Endothelial cell of hepatic sinusoid (primary cell): ENCODE results near the gene MXD3.

ENCODE experiments used
- in situ Hi-C: cut with HindIII; loops from 2 replicates; pipeline ENCODE4 v1.10.0; 2017; ENCODE audit warnings: low sequenced_read_pairs

The MXD3 gene

GRCh38 chr5:177306674-177307543, 4.8 kb downstream of the MXD3 start:
- in situ Hi-C loops, result loop anchor here (25.0 kb wide), 1 partner anchor 195 kb away; no protein-coding TSS in a partner anchor

- in situ Hi-C loops, result loop anchor here (25.0 kb wide), 1 partner anchor 194 kb away; no protein-coding TSS in a partner anchor
These were observed 5.5 kb downstream of the MXD3 start for GRCh38 chr5:177306103-177306640.

- in situ Hi-C loops, result loop anchor here (25.0 kb wide), 1 partner anchor 192 kb away; no protein-coding TSS in a partner anchor
These were observed 7.1 kb downstream of the MXD3 start for GRCh38 chr5:177304392-177305119.

- in situ Hi-C loops, result loop anchor here (25.0 kb wide), 1 partner anchor 192 kb away; no protein-coding TSS in a partner anchor
These were observed 7.7 kb downstream of the MXD3 start for GRCh38 chr5:177303925-177304391.

GRCh38 chr5:177303121-177303924, 8.4 kb downstream of the MXD3 start, which contains the start of the genes PRELID1 and RAB24:
Gene PRELID1, plus strand, starts transcription at chr5:177303799. Its CDS starts 187 bp downstream, at chr5:177303986.
Gene RAB24, minus strand, starts transcription at chr5:177303719. Its CDS starts 431 bp downstream, at chr5:177303288.
- in situ Hi-C loops, result loop anchor here (25.0 kb wide), 1 partner anchor 191 kb away; no protein-coding TSS in a partner anchor

GRCh38 chr5:177302354-177303110, 9.2 kb downstream of the MXD3 start:
- in situ Hi-C loops, result loop anchor here (25.0 kb wide), 1 partner anchor 190 kb away; no protein-coding TSS in a partner anchor

GRCh38 chr5:177301503-177302165, 10.1 kb downstream of the MXD3 start:
- in situ Hi-C loops, result loop anchor here (25.0 kb wide), 1 partner anchor 189 kb away; no protein-coding TSS in a partner anchor

- in situ Hi-C loops, result loop anchor here (25.0 kb wide), 1 partner anchor 189 kb away; no protein-coding TSS in a partner anchor
These were observed 10.7 kb downstream of the MXD3 start for GRCh38 chr5:177300951-177301350.

- in situ Hi-C loops, result loop anchor here (25.0 kb wide), 1 partner anchor 188 kb away; no protein-coding TSS in a partner anchor
These were observed 11.3 kb downstream of the MXD3 start for GRCh38 chr5:177300236-177300880.

- in situ Hi-C loops, result loop anchor here (25.0 kb wide), 1 partner anchor 187 kb away; no protein-coding TSS in a partner anchor
These were observed 12.0 kb downstream of the MXD3 start for GRCh38 chr5:177299697-177300096.

GRCh38 chr5:177297922-177298321, 13.8 kb downstream of the MXD3 start:
- in situ Hi-C loops, result no loop called here

GRCh38 chr5:177296581-177296980, 15.1 kb downstream of the MXD3 start:
- in situ Hi-C loops, result no loop called here

GRCh38 chr5:177295924-177296323, 15.8 kb downstream of the MXD3 start:
- in situ Hi-C loops, result no loop called here

GRCh38 chr5:177294632-177295031, 17.1 kb downstream of the MXD3 start:
- in situ Hi-C loops, result no loop called here

GRCh38 chr5:177293819-177294581, 17.7 kb downstream of the MXD3 start:
- in situ Hi-C loops, result no loop called here

GRCh38 chr5:177291735-177292134, 20.0 kb downstream of the MXD3 start:
- in situ Hi-C loops, result no loop called here
